ENCODE results near the gene YY1AP1. TPM values are rescaled to one million over a fixed set of nuclear protein-coding genes. Genes with fewer than 3 reads are reported as not detected.
"Not testable (repeated sequence)": the region's sequence is repeated elsewhere in the genome, so short reads cannot be mapped to it uniquely, and the experiment has no call there.

The YY1AP1 gene
- total RNA-seq, 1 experiment from 2014 or later: 73.7 TPM

GRCh38 chr1:155651861-155652661 is 36.5 kb downstream of the YY1AP1 start:
- in situ Hi-C loops (cut with HindIII; ENCODE audit: low sequenced_read_pairs): no loop called here
- no peak for DNase-seq (ENCODE audit: low spot score)

DNA sequence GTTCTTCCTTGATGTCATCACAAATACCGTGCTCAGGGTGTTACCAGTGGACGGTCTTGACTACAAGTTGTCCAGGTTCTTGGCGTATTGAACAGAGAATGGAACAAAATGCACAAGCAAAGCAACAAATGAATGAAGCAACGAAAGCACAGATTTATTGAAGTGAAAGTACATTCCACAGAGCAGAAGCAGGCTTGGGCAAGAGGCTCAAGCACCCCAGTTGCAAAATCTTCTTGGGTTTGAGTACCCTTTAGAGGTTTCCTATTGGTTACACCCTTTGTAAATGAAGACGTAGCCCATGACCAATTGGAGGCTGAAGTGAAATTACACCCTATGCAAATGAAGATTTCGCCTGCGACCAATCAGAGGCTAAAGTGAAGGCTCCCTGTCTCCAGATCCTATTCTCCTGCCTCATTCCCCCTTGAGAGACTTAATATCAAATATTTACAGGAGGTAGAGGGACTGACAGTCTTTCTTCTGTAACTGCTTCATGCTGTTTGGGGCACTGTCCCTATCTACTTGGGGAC is 38.3 kb downstream of the YY1AP1 start:
- in situ Hi-C loops (cut with HindIII; ENCODE audit: low sequenced_read_pairs): no loop called here
- no peak for DNase-seq (ENCODE audit: low spot score)

DNA sequence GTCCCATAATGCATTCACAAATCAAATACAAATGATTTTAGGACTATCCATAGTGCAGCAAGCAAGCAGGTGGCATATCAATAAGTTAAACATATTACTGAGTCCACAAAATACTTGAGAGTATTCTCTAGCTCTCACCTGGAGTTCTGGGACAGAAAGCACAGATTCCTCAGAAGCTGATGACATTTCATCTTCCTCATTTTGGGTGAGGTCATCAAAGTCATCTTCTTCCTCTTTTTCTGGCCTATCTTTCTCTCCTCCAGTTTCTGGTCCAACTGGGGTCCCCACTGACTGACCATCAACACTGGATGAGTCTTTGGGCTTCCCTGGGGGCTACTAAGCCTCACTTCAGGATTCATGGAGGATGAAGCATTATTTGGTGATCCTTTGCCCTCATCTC is 38.9 kb downstream of the YY1AP1 start:
- DNase-seq (ENCODE audit: low spot score): no peak
- in situ Hi-C loops (cut with HindIII; ENCODE audit: low sequenced_read_pairs): no loop called here

GRCh38 chr1:155648207-155649147 is 40.1 kb downstream of the YY1AP1 start:
- no peak for DNase-seq (ENCODE audit: low spot score)
- in situ Hi-C loops (cut with HindIII; ENCODE audit: low sequenced_read_pairs): no loop called here

GRCh38 chr1:155646307-155646706 is 42.3 kb downstream of the YY1AP1 start:
- no peak for DNase-seq (ENCODE audit: low spot score)
- in situ Hi-C loops (cut with HindIII; ENCODE audit: low sequenced_read_pairs): no loop called here

DNA sequence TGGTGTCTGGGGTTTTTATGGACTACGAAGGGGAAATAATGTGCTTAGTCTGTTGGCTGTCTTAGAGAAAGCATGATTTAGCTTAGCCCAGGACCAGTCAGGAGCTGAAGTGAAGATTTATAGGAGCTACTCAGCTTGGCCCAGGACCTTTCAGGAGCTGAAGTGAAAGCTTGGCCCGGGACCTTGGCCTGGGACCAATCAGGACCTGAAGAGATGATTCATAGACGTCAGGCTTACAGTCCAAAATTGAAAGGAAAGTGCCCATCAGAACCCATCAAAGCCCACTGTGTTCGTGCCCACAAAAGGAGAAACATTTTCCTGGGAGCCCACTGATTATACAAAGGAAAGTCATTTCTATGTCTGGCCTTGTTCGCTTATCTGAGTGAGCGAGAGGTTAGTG is 42.9 kb downstream of the YY1AP1 start:
- in situ Hi-C loops (cut with HindIII; ENCODE audit: low sequenced_read_pairs): no loop called here
- no peak for DNase-seq (ENCODE audit: low spot score)

DNA sequence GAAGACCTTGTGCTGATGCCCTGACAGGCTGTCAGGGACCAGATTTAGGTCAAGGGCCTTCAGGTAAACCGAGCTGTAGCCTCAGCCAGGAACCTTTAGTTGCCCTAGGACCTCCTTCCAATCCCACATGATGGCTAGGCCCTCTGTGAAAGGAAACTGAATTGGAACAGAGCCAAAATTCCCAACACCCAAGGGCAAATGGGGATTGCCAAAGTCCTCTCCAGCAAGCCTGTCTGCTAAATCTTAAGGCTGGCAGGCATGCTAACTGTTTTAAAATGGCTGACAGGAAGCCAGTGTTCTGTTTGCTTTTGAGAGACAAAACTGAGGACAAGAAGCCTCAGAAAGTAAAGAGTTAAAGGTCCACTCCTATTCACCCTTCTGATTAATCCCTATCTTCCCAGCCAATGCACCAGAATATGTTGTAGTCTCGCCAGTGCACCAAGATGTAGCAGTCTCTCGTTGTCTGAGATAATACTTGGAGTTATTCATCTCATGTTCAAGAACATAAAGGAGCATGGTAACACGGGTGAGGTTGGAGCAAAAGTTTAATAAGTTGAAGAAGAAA is 43.5 kb downstream of the YY1AP1 start:
- no peak for DNase-seq (ENCODE audit: low spot score)
- in situ Hi-C loops (cut with HindIII; ENCODE audit: low sequenced_read_pairs): no loop called here

DNA sequence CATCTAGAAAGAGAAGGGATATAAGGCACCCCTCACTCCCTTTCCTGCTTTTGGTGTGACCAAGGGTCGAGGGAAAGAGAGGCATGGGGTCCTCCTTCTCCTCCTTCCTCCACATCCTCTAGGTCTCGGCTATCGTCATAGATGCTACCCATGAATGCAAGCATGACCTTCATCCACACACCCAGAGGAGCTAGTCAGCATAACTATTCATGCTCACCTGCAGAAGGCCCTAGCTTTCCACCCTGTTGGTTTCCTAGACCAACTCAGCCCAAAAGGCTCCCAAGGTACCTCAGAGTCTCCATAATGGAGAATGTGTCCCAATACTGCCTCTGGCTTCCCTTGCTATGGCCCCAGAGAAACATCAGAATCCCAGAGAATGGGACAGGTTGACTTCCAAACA is 45.3 kb downstream of the YY1AP1 start:
- DNase-seq (ENCODE audit: low spot score): no peak
- in situ Hi-C loops (cut with HindIII; ENCODE audit: low sequenced_read_pairs): no loop called here

DNA sequence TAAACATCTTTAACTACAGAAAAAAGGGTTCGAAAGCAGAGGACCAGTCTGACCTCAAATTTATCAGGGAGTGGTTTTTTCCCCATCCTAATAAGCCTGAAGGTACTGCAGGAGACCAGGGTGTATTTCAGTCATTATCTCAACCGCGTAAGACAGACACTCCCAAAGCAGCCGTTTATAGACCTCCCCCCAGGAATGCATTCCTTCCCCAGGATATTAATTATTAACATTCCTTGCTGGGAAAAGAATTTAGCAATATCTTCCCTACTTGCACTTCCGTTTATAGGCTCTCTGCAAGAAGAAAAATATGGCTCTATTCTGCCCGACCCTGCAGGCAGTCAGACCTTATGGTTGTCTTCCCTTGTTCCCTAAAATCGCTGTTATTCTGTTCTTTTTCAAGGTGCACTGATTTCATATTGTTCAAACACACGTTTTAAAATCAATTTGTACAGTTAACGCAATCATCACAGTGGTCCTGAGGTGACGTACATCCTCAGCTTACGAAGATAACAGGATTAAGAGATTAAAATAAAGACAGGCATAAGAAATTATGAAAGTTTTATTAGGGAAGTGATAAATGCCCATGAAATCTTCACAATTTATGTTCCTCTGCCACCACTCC is 45.9 kb downstream of the YY1AP1 start:
- DNase-seq (ENCODE audit: low spot score); in situ Hi-C loops (cut with HindIII; ENCODE audit: low sequenced_read_pairs): not testable (repeated sequence)

GRCh38 chr1:155640367-155640766 is 48.2 kb downstream of the YY1AP1 start:
- in situ Hi-C loops (cut with HindIII; ENCODE audit: low sequenced_read_pairs): no loop called here

GRCh38 chr1:155636397-155637153 is 52.0 kb downstream of the YY1AP1 start:
- no peak for DNase-seq (ENCODE audit: low spot score)
- in situ Hi-C loops (cut with HindIII; ENCODE audit: low sequenced_read_pairs): no loop called here

More at GRCh38 chr1:155640367-155640766, 48.2 kb downstream of the YY1AP1 start:
- DNase-seq (ENCODE audit: low spot score): no peak

DNA sequence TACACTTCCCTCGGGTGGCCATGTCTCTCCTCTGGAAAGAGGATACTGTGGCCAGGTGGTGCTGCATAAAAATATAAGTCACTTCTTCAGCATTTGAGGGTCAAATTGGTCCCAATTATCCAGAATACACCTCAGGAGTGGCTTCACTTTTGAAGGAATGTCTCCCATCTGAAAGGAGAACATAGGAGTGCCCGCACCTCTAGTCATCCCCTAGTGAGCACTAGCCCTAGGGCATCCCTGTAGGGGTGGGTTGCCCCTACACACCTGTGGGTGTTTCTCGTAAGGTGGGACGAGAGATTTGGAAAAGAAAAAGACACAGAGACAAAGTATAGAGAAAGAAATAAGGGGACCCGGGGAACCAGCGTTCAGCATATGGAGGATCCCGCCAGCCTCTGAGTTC is 62.1 kb downstream of the YY1AP1 start:
- DNase-seq (ENCODE audit: low spot score); in situ Hi-C loops (cut with HindIII; ENCODE audit: low sequenced_read_pairs): not testable (repeated sequence)

DNA sequence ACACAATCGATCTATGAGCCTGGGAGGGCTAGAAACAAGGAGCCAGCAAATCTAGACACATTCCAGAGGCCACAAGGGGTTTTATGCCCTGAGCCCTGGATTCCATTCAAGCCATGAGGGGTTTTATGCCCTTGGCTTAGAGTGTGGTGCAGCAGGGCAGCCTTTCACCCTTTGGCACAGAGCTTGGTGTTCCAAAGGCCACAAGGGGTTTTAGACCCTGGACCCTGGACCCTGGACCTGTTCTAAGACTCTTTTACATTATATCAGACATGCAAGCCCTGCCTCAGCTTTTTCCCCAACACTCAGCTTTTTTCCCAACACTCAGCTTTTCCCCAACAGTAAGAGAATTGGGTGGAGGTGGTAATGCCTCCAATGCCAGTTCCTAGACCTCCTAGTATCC is 65.2 kb downstream of the YY1AP1 start:
- in situ Hi-C loops (cut with HindIII; ENCODE audit: low sequenced_read_pairs): no loop called here
- no peak for DNase-seq (ENCODE audit: low spot score)

GRCh38 chr1:155622191-155622590 is 66.4 kb downstream of the YY1AP1 start:
- in situ Hi-C loops (cut with HindIII; ENCODE audit: low sequenced_read_pairs): no loop called here

DNA sequence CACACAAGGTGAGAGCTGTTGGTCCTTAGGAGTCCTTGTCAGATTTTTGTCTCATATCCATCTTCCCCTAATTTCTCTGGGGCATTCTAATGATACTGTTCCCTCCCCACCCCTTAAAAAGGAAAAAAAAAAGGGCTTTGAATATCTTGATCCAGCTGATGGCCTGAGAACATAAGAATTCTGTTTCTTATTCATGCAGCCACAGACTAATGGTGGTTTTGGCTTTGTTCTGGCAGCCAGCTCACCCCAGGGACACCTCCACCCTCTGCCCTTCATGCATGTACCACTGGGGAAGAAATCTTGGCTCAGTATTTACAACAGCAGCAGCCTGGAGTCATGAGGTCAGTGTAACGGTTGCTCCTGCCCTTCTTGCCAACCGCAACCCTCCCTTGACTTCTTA is 75.3 kb downstream of the YY1AP1 start:
- DNase-seq (ENCODE audit: low spot score); in situ Hi-C loops (cut with HindIII; ENCODE audit: low sequenced_read_pairs): not testable (repeated sequence)

More at GRCh38 chr1:155622191-155622590, 66.4 kb downstream of the YY1AP1 start:
- no peak for DNase-seq (ENCODE audit: low spot score)

DNA sequence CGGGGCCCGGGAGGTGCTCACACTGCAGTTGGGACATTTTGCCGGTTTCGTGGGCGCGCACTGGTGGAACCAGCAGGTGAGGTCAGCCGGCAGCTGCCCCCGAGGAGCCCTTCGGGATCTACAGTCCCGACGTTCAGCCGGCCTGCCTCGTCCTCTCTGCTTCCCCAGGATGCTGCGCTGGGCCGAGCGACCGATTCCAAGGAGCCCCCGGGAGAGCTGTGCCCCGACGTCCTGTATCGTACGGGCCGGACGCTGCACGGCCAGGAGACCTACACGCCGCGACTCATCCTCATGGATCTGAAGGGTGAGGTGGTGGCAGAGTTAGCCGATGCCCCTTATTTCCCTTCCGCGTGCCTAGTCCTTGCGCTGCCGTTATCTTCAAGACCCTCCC is 78.3 kb downstream of the YY1AP1 start:
- DNase-seq (ENCODE audit: low spot score); in situ Hi-C loops (cut with HindIII; ENCODE audit: low sequenced_read_pairs): not testable (repeated sequence)

GRCh38 chr1:155609515-155610256 is 78.9 kb downstream of the YY1AP1 start, which contains the start of gene MSTO1:
TSS of gene MSTO1 (plus strand) at chr1:155610218. CDS start at chr1:155610249, 31 bp downstream.
- peak; percentile 99 for DNase-seq (ENCODE audit: low spot score)
- in situ Hi-C loops (cut with HindIII; ENCODE audit: low sequenced_read_pairs): no loop called here
